ENCODE data around the gene KCNG2. TPM values are rescaled to one million over a fixed set of nuclear protein-coding genes. Genes with fewer than 3 reads are reported as not detected.

KCNG2 gene
- total RNA-seq, 4 donors from 2014 or later: 0.55 TPM; not detected in 3

DNA sequence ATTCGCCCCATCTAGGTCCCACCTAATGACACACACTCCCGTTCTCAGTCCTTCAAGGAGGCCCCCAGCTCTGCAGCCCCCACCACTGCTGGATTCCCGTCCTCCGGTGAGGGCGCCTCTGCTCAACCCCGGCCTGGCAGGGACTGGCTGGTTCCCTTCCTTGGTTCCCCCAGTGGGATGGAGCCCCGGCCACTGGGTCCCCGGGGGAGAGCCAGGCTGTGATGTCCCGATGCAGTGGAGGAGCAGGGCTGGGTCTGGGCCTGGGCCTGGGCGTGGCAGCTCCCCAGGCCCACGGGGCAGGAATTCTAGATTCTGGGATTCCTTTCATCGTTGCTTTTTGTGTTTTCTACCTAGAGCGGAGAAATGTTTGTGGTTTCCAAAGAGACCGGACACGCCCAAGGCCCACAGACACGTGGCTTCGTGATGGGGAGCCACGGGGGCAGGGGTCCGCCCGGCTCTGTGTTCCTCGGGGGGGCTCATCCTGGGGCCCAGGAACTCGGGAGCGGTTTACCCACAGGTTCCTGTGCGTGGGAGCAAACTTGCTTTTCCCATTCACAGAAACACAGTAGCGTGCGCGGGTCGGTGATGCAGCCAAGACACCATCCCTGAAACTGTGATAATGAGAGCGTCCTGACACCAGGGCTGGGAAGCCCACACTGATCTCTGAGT, 86.7 kb downstream of the KCNG2 start:
- intact Hi-C loops (cut with DNase I; ENCODE audit: low total_unique reads) (no loop called here), in situ Hi-C loops (cut with MboI; ENCODE audit: low sequenced_read_pairs in 4 of 4) (no loop called here)
- Histone ChIP-seq H3K27ac (no peak overlapping the region), H3K4me1 (no peaks in the 10 kb centered on the region), H3K9me3 (no peaks in the 10 kb centered on the region), H3K4me3 (no peak overlapping the region), H3K27me3 (peaks cover 0 to 3% (median 0%) of the 10 kb centered on the region in 3 donors), H3K36me3 (no peaks in the 10 kb centered on the region)
- no peak for TF ChIP-seq POLR2A (IDR thresholded peaks at IDR 0.05)
- TF ChIP-seq, protein P1, sequence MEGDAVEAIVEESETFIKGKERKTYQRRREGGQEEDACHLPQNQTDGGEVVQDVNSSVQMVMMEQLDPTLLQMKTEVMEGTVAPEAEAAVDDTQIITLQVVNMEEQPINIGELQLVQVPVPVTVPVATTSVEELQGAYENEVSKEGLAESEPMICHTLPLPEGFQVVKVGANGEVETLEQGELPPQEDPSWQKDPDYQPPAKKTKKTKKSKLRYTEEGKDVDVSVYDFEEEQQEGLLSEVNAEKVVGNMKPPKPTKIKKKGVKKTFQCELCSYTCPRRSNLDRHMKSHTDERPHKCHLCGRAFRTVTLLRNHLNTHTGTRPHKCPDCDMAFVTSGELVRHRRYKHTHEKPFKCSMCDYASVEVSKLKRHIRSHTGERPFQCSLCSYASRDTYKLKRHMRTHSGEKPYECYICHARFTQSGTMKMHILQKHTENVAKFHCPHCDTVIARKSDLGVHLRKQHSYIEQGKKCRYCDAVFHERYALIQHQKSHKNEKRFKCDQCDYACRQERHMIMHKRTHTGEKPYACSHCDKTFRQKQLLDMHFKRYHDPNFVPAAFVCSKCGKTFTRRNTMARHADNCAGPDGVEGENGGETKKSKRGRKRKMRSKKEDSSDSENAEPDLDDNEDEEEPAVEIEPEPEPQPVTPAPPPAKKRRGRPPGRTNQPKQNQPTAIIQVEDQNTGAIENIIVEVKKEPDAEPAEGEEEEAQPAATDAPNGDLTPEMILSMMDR (IDR thresholded peaks at IDR 0.05 in 4 of 5, conservative IDR thresholded peaks at IDR 0.05 in 1 of 5): no peak
- DNase-seq (no peak), ATAC-seq (no peak)

DNA sequence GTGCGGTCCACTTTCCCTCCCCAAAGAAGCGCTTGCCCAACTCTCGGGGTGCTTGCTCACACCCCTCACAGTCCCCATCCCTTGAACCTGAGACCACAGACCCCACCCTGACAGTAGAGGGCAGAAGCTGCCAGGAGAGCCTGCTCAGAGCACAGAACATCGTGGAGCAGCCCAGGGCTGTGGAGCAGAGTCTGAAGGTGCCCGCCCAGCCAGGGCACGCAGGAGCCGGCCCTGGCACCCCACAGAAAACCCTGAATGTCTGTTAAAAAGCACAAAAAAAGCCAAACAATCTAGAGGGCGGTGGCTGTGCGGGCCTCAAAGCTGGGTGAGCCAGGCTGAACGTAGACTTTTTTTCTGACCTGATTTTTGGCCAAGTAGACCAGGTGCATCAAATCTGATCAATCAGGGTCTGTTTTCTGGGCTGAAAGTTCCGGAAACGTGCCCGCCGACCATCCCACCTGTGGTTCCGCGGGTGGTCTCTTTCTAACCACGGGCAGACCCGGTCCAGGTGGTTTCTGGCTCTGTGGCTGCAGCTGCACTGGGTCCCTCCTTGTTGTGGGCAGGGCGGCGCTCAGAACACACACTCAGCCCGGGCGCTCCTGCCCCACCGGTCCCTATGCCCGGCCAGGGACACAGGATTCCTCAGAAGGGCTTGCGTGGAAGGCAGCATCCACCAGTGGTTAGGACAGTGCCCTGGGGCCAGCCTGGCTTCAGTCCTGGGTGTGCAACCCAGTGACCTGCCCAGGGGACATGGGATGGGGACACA, 87.4 kb downstream of the KCNG2 start:
- no peaks in the 10 kb centered on the region for H3K9me3 ChIP-seq
- peaks cover 0 to 3% (median 0%) of the 10 kb centered on the region in 3 donors for H3K27me3 ChIP-seq
- in situ Hi-C loops (cut with MboI; ENCODE audit: low sequenced_read_pairs in 4 of 4) (no loop called here), intact Hi-C loops (cut with DNase I; ENCODE audit: low total_unique reads) (no loop called here)
- H3K36me3 ChIP-seq: no peaks in the 10 kb centered on the region
- H3K27ac ChIP-seq: no peak overlapping the region
- H3K4me1 ChIP-seq: no peaks in the 10 kb centered on the region
- H3K4me3 ChIP-seq: no peak overlapping the region
- DNase-seq: no peak
- TF ChIP-seq POLR2A (IDR thresholded peaks at IDR 0.05): no peak
- TF ChIP-seq, protein P1 (IDR thresholded peaks at IDR 0.05 in 4 of 5, conservative IDR thresholded peaks at IDR 0.05 in 1 of 5): no peak
- ATAC-seq: no peak

DNA sequence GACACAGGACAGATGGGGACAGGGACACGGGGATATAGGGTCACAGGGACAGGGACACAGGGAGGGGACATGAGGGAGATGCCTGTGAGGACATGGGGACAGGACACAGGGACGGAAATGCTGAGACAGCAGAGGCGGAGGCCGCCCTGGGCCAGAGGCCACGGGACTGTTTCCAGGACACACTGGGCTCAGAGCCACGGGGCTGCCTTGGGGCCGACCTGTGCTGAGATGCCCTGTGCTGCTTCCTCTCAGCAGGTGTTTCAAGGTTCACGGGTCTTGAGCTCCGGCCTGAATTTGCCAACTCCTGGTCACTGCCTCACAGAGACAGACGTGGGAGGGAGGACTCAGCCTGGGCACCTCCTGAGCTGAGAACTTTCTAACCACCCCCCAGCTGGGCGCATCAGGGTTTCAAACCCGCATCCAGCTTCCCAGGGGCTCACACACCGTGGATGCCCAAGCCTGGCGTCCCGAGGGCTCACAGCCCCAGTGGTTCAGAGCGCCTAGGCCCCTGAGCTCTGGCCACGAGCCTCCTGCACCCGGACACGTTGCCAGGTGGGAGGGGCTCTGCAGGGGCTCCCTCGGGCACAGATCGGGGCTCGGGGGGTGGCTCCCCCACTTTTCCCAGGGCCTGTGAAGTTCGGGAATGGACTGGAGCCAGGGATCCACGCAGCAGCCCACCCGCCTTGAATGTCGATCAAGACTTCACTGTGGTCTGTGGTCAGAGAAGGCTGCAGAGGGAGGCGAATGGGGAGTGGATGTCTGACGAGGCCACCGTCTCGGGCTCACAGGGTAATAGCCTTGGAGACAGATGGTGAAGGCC, 89.7 kb downstream of the KCNG2 start:
- in situ Hi-C loops (cut with MboI; ENCODE audit: low sequenced_read_pairs in 4 of 4): no loop called here
- H3K36me3 ChIP-seq: no peaks in the 10 kb centered on the region
- ATAC-seq (peak in 1 of 2 donors; percentile 14), DNase-seq (no peak)
- TF ChIP-seq, protein P1 (IDR thresholded peaks at IDR 0.05 in 4 of 5, conservative IDR thresholded peaks at IDR 0.05 in 1 of 5): no peak
- no peak for TF ChIP-seq POLR2A (IDR thresholded peaks at IDR 0.05)
- H3K27me3 ChIP-seq: peaks cover 0 to 5% (median 0%) of the 10 kb centered on the region in 3 donors
- H3K9me3 ChIP-seq: peaks cover 0 to 9% (median 0%) of the 10 kb centered on the region in 3 donors
- no peaks in the 10 kb centered on the region for H3K4me1 ChIP-seq
- H3K4me3 ChIP-seq: no peak overlapping the region
- H3K27ac ChIP-seq: no peak overlapping the region
- intact Hi-C loops (cut with DNase I; ENCODE audit: low total_unique reads): no loop called here

DNA sequence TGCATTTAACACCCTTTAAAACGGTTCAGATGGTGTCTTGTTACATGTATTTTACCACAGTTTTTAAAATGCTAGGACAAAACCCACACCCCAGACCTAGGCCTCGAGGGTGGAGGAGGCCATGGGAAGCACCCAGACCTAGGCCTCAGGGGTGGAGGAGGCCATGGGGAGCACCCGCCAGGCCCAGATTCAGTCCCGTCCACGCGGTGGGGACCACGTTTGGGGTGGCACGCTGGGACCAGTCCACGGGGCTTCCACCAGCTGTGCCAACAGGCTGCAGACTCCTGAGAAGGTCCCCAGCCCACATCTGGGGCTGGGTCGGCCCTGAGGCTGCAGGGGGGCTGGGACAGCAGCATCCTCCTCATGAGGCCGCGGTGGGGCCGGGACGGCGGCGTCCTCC, 90.3 kb downstream of the KCNG2 start:
- Histone ChIP-seq H3K27ac (no peak overlapping the region), H3K36me3 (no peaks in the 10 kb centered on the region), H3K27me3 (peaks cover 0 to 5% (median 0%) of the 10 kb centered on the region in 3 donors), H3K4me1 (no peaks in the 10 kb centered on the region), H3K9me3 (peaks cover 0 to 9% (median 0%) of the 10 kb centered on the region in 3 donors), H3K4me3 (no peak overlapping the region)
- no peak for ATAC-seq
- intact Hi-C loops (cut with DNase I; ENCODE audit: low total_unique reads) (no loop called here), in situ Hi-C loops (cut with MboI; ENCODE audit: low sequenced_read_pairs in 4 of 4) (no loop called here)
- TF ChIP-seq POLR2A (IDR thresholded peaks at IDR 0.05): no peak
- no peak for DNase-seq
